Liver (tissue), 9 donors: Measurements from ENCODE around the gene PTPRD. TPM values are rescaled to one million over a fixed set of nuclear protein-coding genes. Genes with fewer than 3 reads are reported as not detected.

ENCODE experiments used
- DNase-seq: peaks from one replicate; pipeline ENCODE4 v3.0.0-alpha.2; 2017; ENCODE audit warnings: low spot score
- H3K27ac ChIP-seq, 2 donors: one replicate each; pipeline ENCODE4 v1.7.0; 2013; ENCODE audit warnings: inconsistent platforms in 2 of 2, low read length in 2 of 2, control low read depth in 1 of 2, low read depth in 1 of 2, mild to moderate bottlenecking in 1 of 2
- H3K27me3 ChIP-seq, 4 donors: one replicate each; pipeline versions ENCODE4 v1.6.1 to v1.7.0; 2013; ENCODE audit warnings: low read length in 3 of 4, inconsistent platforms in 1 of 4, mild to moderate bottlenecking in 1 of 4, moderate library complexity in 1 of 4; ENCODE audit not compliant: control insufficient read depth in 4 of 4, insufficient read depth in 4 of 4
- H3K36me3 ChIP-seq, 4 donors: one replicate each; pipeline versions ENCODE4 v1.6.1 to v1.7.0; 2013; ENCODE audit warnings: low read length in 3 of 4, mild to moderate bottlenecking in 3 of 4, low read depth in 1 of 4, moderate library complexity in 1 of 4; ENCODE audit not compliant: control insufficient read depth in 4 of 4, insufficient read depth in 3 of 4
- H3K4me1 ChIP-seq, 4 donors: one replicate each; pipeline versions ENCODE4 v1.6.1 to v1.7.0; 2013; ENCODE audit warnings: low read length in 3 of 4, mild to moderate bottlenecking in 3 of 4, moderate library complexity in 1 of 4; ENCODE audit not compliant: control insufficient read depth in 4 of 4, insufficient read depth in 4 of 4
- H3K4me3 ChIP-seq, 3 donors: one replicate each; pipeline versions ENCODE4 v1.6.1 to v1.7.0; 2013; ENCODE audit warnings: low read length in 3 of 3, control low read depth in 1 of 3, low read depth in 1 of 3, mild to moderate bottlenecking in 1 of 3
- H3K9ac ChIP-seq, 2 donors: one replicate each; pipeline ENCODE4 v1.7.0; 2013; ENCODE audit warnings: low read length in 2 of 2, mild to moderate bottlenecking in 2 of 2, moderate library complexity in 2 of 2, control low read depth in 1 of 2, low read depth in 1 of 2
- H3K9me3 ChIP-seq, 4 donors: one replicate each; pipeline versions ENCODE4 v1.6.1 to v1.7.0; 2013; ENCODE audit warnings: low read length in 3 of 4; ENCODE audit not compliant: control insufficient read depth in 4 of 4
- EGR1 ChIP-seq, 2 donors: IDR thresholded peaks; 2 replicates each; pipeline ENCODE4 v1.6.1; 2016 to 2018; ENCODE audit warnings: antibody characterized with exemption in 2 of 2, low read depth in 2 of 2
- FOXA2 ChIP-seq: IDR thresholded peaks from 2 replicates; pipeline ENCODE4 v1.6.1; 2016; ENCODE audit warnings: antibody characterized with exemption
- HNF4A ChIP-seq, 2 donors: conservative IDR thresholded peaks; 2 replicates each; pipeline ENCODE4 v1.6.1; 2016; ENCODE audit warnings: antibody characterized with exemption in 2 of 2, mild to moderate bottlenecking in 2 of 2
- JUND ChIP-seq, 2 donors: IDR thresholded peaks; 2 replicates each; pipeline ENCODE4 v1.6.1; 2016; ENCODE audit warnings: antibody characterized with exemption in 2 of 2
- NR2F2 ChIP-seq: IDR thresholded peaks from 2 replicates; pipeline ENCODE4 v1.6.1; 2016; ENCODE audit warnings: antibody characterized with exemption
- REST ChIP-seq: IDR thresholded peaks from 2 replicates; pipeline ENCODE4 v1.6.1; 2016; ENCODE audit warnings: antibody characterized with exemption, mild to moderate bottlenecking
- RXRA ChIP-seq, 2 donors: IDR thresholded peaks; 2 replicates each; pipeline ENCODE4 v1.6.1; 2017 to 2018; ENCODE audit warnings: antibody characterized with exemption in 2 of 2, mild to moderate bottlenecking in 1 of 2
- TAF1 ChIP-seq: conservative IDR thresholded peaks from 2 replicates; pipeline ENCODE4 v1.6.1; 2016; ENCODE audit warnings: antibody characterized with exemption, mild to moderate bottlenecking
- ZBTB33 ChIP-seq: IDR thresholded peaks from 2 replicates; pipeline ENCODE4 v1.6.1; 2016; ENCODE audit warnings: antibody characterized with exemption
- WGBS: extraction: QIAGEN DNeasy Blood & Tissue Kit; methylation state at CpG from one replicate; pipeline ENCODE4 v1.1.7; 2013; 5-methylcytosine and 5-hydroxymethylcytosine counted together
- polyA plus RNA-seq, 2 donors: library from polyadenylated mRNA; stranded (reverse) in 1 of 2; unstranded in 1 of 2; fragments of 200-250 nt in 1 of 2; fragments of >200 nt in 1 of 2; fragmentation: Nextera tagmentation in 1 of 2; extraction: Ambion mirVana in 1 of 2; gene quantifications; one replicate each; pipeline versions ENCODE4 v1.2.1 to v1.2.3, GENCODE V29; 2013 to 2015
- total RNA-seq, 2 donors: library from RNA; depleted of rRNA; stranded (reverse); fragments of >200 nt; gene quantifications; one replicate each; pipeline ENCODE4 v1.2.3, GENCODE V29; 2014
- TF ChIP-seq, protein P1 (sequence below): IDR thresholded peaks from 2 replicates; pipeline ENCODE4 v1.6.1; 2016; ENCODE audit warnings: antibody characterized with exemption
- TF ChIP-seq, protein P2 (sequence below): IDR thresholded peaks from 2 replicates; pipeline ENCODE4 v1.6.1; 2016; ENCODE audit warnings: antibody characterized with exemption
- TF ChIP-seq, protein P3 (sequence below): fragments of 150-350 bp; IDR thresholded peaks from 2 replicates; pipeline ENCODE4 v1.5.1; 2017; ENCODE audit warnings: improper control_type of control experiment, low read depth, low read length; ENCODE audit not compliant: missing input control
- donor health status: healthy.
- donor health status: healthy.
- donor health status: healthy.
- donor health status: healthy.
- donor health status: healthy.

The PTPRD gene
- total and polyA plus RNA-seq, 4 donors = 0.78 to 34.2 (median 4.7) TPM

GRCh38 chr9:8542537-8542936 lies 2070.3 kb downstream of the PTPRD start:
- H3K9ac ChIP-seq = no peak overlapping the region
- no peak for DNase-seq
- 89% methylated on average over 4 of the region's 4 CpGs for WGBS
- H3K4me3 ChIP-seq = no peak overlapping the region
- no peaks in the 10 kb centered on the region for H3K27me3 ChIP-seq
- TF ChIP-seq, protein P1, sequence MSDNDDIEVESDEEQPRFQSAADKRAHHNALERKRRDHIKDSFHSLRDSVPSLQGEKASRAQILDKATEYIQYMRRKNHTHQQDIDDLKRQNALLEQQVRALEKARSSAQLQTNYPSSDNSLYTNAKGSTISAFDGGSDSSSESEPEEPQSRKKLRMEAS = no peak
- TF ChIP-seq FOXA2 (no peak), JUND (IDR thresholded peaks at IDR 0.05) (no peak), NR2F2 (no peak), RXRA (IDR thresholded peaks at IDR 0.05) (no peak), HNF4A (conservative IDR thresholded peaks at IDR 0.05) (no peak), ZBTB33 (no peak), EGR1 (IDR thresholded peaks at IDR 0.05; ENCODE audit: low read depth in 2 of 2) (no peak)
- TF ChIP-seq, protein P2, sequence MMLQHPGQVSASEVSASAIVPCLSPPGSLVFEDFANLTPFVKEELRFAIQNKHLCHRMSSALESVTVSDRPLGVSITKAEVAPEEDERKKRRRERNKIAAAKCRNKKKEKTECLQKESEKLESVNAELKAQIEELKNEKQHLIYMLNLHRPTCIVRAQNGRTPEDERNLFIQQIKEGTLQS = no peak
- H3K36me3 ChIP-seq = no peaks in the 10 kb centered on the region
- no peaks in the 10 kb centered on the region for H3K4me1 ChIP-seq
- no peak overlapping the region for H3K27ac ChIP-seq
- no peaks in the 10 kb centered on the region for H3K9me3 ChIP-seq

DNA sequence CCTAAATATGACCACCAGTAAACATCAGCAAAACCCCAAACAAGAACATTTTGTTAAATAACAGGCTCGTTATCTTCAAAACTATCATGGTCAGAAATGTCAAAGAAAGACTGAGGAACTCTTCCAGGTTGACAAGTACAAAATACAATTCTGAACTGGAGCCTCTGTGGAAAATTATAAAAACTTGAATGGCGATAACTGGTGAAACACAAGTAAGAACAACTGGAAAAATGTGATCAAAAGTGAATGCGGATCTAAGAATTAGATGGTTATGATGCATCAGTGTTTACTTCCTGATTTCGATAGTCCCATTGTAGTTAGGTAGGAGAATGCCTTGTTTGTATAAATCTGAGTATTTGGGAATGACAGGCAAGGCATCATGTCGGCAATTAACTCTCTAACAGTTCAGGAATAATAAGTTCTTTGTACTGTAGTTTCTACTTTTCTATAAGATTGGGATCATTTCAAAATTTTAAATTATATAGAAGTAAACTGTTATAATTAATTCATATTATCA lies 2073.1 kb downstream of the PTPRD start:
- TF ChIP-seq TAF1 = no peak
- TF ChIP-seq, protein P3, sequence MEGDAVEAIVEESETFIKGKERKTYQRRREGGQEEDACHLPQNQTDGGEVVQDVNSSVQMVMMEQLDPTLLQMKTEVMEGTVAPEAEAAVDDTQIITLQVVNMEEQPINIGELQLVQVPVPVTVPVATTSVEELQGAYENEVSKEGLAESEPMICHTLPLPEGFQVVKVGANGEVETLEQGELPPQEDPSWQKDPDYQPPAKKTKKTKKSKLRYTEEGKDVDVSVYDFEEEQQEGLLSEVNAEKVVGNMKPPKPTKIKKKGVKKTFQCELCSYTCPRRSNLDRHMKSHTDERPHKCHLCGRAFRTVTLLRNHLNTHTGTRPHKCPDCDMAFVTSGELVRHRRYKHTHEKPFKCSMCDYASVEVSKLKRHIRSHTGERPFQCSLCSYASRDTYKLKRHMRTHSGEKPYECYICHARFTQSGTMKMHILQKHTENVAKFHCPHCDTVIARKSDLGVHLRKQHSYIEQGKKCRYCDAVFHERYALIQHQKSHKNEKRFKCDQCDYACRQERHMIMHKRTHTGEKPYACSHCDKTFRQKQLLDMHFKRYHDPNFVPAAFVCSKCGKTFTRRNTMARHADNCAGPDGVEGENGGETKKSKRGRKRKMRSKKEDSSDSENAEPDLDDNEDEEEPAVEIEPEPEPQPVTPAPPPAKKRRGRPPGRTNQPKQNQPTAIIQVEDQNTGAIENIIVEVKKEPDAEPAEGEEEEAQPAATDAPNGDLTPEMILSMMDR = no peak
- TF ChIP-seq FOXA2 = no peak
- TF ChIP-seq REST = no peak
- no peak for TF ChIP-seq RXRA (IDR thresholded peaks at IDR 0.05)
- TF ChIP-seq, protein P1 = no peak
- Histone ChIP-seq H3K9ac (no peak overlapping the region), H3K27me3 (no peaks in the 10 kb centered on the region), H3K9me3 (no peaks in the 10 kb centered on the region), H3K27ac (no peak overlapping the region), H3K4me1 (no peaks in the 10 kb centered on the region), H3K36me3 (no peaks in the 10 kb centered on the region), H3K4me3 (no peak overlapping the region)
- no peak for DNase-seq
- WGBS = 92% methylated on average over 5 of the region's 5 CpGs
